ENCODE measurements around the gene PAPOLB. TPM values are rescaled to one million over a fixed set of nuclear protein-coding genes. Genes with fewer than 3 reads are reported as not detected.

PAPOLB gene
- total and polyA plus RNA-seq, 4 donors, result 0.01 to 1.9 (median 0.14) TPM

DNA sequence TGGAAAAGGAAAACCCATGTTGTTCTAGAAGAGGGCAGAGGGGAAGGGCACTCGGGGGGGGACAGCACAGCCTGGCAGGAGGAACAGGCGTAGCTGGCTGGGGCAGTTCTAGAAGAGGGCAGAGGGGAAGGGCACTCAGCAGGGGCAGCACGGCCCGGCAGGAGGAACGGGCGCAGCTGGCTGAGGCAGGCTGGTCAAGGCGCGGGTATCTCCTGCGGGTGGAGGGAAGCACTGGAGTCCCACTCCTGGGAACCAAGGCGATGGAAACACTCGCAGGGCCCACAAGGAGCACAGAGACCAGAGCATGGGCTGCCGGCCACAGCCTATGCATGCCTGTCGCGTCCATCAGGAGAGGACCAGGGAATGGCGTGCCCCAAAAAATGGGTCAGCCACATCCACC, 36.7 kb downstream of the PAPOLB start:
- peaks cover 0 to 14% (median 2%) of the 10 kb centered on the region in 5 donors for H3K4me1 ChIP-seq (ENCODE audit: control insufficient read depth in 5 of 5, insufficient read depth in 5 of 5, low read length in 5 of 5)
- DNase-seq, result peak in 1 of 3 donors; percentile 13
- H3K9ac ChIP-seq (ENCODE audit: insufficient read depth in 1 of 2, low read length in 2 of 2), result no peak overlapping the region
- H3K4me3 ChIP-seq, result no peak overlapping the region
- no peak for TF ChIP-seq CTCF (IDR thresholded peaks at IDR 0.05; ENCODE audit: control extremely low read depth, extremely low read depth)
- H3K27me3 ChIP-seq (ENCODE audit: control insufficient read depth in 3 of 3, insufficient read depth in 3 of 3, low read length in 2 of 3), result no peaks in the 10 kb centered on the region
- 82 to 95% methylated on average over 13 to 15 of the region's 15 CpGs for WGBS, 2 donors
- H3K9me3 ChIP-seq (ENCODE audit: control insufficient read depth in 4 of 4, insufficient read depth in 3 of 4, low read length in 3 of 4), result peaks cover 0 to 1% (median 0%) of the 10 kb centered on the region in 4 donors
- H3K27ac ChIP-seq (ENCODE audit: low read depth in 1 of 2, low read length in 1 of 2), result no peak overlapping the region
- H3K36me3 ChIP-seq (ENCODE audit: control insufficient read depth in 4 of 4, insufficient read depth in 4 of 4, low read length in 4 of 4), result peaks cover 0 to 9% (median 3%) of the 10 kb centered on the region in 4 donors
- ATAC-seq (ENCODE audit: insufficient read depth, low FRiP score), result no peak

- Histone ChIP-seq H3K36me3 (ENCODE audit: control insufficient read depth in 4 of 4, insufficient read depth in 4 of 4, low read length in 4 of 4) (peaks cover 0 to 3% (median 1%) of the 10 kb centered on the region in 4 donors), H3K9me3 (ENCODE audit: control insufficient read depth in 4 of 4, insufficient read depth in 3 of 4, low read length in 3 of 4) (peaks cover 0 to 1% (median 0%) of the 10 kb centered on the region in 4 donors), H3K4me3 (no peak overlapping the region), H3K4me1 (ENCODE audit: control insufficient read depth in 5 of 5, insufficient read depth in 5 of 5, low read length in 5 of 5) (peaks cover 0 to 17% (median 2%) of the 10 kb centered on the region in 5 donors), H3K9ac (ENCODE audit: insufficient read depth in 1 of 2, low read length in 2 of 2) (no peak overlapping the region), H3K27me3 (ENCODE audit: control insufficient read depth in 3 of 3, insufficient read depth in 3 of 3, low read length in 2 of 3) (no peaks in the 10 kb centered on the region), H3K27ac (ENCODE audit: low read depth in 1 of 2, low read length in 1 of 2) (no peak overlapping the region)
- DNase-seq, result peak in 1 of 3 donors; percentile 13
- 83 to 94% methylated on average over 20 of the region's 20 CpGs for WGBS, 2 donors
- TF ChIP-seq CTCF (IDR thresholded peaks at IDR 0.05; ENCODE audit: control extremely low read depth, extremely low read depth), result no peak
- no peak for ATAC-seq (ENCODE audit: insufficient read depth, low FRiP score)
Observed at GRCh38 chr7:4824120-4824775, 37.6 kb downstream of the PAPOLB start.

- 64 to 75% methylated on average over 14 of the region's 14 CpGs for WGBS, 2 donors
- Histone ChIP-seq H3K9me3 (ENCODE audit: control insufficient read depth in 4 of 4, insufficient read depth in 3 of 4, low read length in 3 of 4) (peaks cover 0 to 1% (median 0%) of the 10 kb centered on the region in 4 donors), H3K4me1 (ENCODE audit: control insufficient read depth in 5 of 5, insufficient read depth in 5 of 5, low read length in 5 of 5) (peaks cover 0 to 18% (median 2%) of the 10 kb centered on the region in 5 donors), H3K4me3 (no peak overlapping the region), H3K36me3 (ENCODE audit: control insufficient read depth in 4 of 4, insufficient read depth in 4 of 4, low read length in 4 of 4) (peaks cover 0 to 3% (median 0%) of the 10 kb centered on the region in 4 donors), H3K27ac (ENCODE audit: low read depth in 1 of 2, low read length in 1 of 2) (no peak overlapping the region), H3K9ac (ENCODE audit: insufficient read depth in 1 of 2, low read length in 2 of 2) (no peak overlapping the region), H3K27me3 (ENCODE audit: control insufficient read depth in 3 of 3, insufficient read depth in 3 of 3, low read length in 2 of 3) (no peaks in the 10 kb centered on the region)
- DNase-seq (peak in 1 of 3 donors; percentile 13), ATAC-seq (ENCODE audit: insufficient read depth, low FRiP score) (no peak)
- no peak for TF ChIP-seq CTCF (IDR thresholded peaks at IDR 0.05; ENCODE audit: control extremely low read depth, extremely low read depth)
Observed at GRCh38 chr7:4823441-4824119, 38.2 kb downstream of the PAPOLB start.
